Activated T-cell treated with anti-CD3 and anti-CD28 coated beads, Interleukin-2, amount 50 U/mL, for 4 hours (primary cell): Measurements from ENCODE around the gene ZIC3. TPM values are rescaled to one million over a fixed set of nuclear protein-coding genes. Genes with fewer than 3 reads are reported as not detected.
"Not testable (repeated sequence)": the region's sequence is repeated elsewhere in the genome, so short reads cannot be mapped to it uniquely, and the experiment has no call there.

Source experiments
- ATAC-seq, 2 donors: fragments of 200-7000 bp; cut with Tn5 transposase; one replicate each; pipeline ENCODE4 v1.10.0; 2021
- DNase-seq: peaks from one replicate; pipeline ENCODE4 v3.0.0-alpha.2; 2020
- H3K27me3 Mint-ChIP-seq: one replicate; pipeline ENCODE4 v1.8.0; 2021; ENCODE audit warnings: low read depth, mixed read lengths
- H3K36me3 Mint-ChIP-seq: one replicate; pipeline ENCODE4 v1.8.0; 2022; ENCODE audit warnings: mixed read lengths; ENCODE audit not compliant: insufficient read depth
- H3K4me1 Mint-ChIP-seq: one replicate; pipeline ENCODE4 v1.8.0; 2021; ENCODE audit warnings: low read depth, mixed read lengths
- H3K4me3 Mint-ChIP-seq: one replicate; pipeline ENCODE4 v1.8.0; 2021; ENCODE audit warnings: mild to moderate bottlenecking, moderate library complexity, mixed read lengths
- H3K9me3 Mint-ChIP-seq: one replicate; pipeline ENCODE4 v1.8.0; 2021; ENCODE audit warnings: mixed read lengths
- total RNA-seq, 3 donors: library from RNA; stranded (reverse); gene quantifications; one replicate each; pipeline ENCODE4 v1.2.1, GENCODE V29; 2021

ZIC3 gene
- not detected for total RNA-seq

DNA sequence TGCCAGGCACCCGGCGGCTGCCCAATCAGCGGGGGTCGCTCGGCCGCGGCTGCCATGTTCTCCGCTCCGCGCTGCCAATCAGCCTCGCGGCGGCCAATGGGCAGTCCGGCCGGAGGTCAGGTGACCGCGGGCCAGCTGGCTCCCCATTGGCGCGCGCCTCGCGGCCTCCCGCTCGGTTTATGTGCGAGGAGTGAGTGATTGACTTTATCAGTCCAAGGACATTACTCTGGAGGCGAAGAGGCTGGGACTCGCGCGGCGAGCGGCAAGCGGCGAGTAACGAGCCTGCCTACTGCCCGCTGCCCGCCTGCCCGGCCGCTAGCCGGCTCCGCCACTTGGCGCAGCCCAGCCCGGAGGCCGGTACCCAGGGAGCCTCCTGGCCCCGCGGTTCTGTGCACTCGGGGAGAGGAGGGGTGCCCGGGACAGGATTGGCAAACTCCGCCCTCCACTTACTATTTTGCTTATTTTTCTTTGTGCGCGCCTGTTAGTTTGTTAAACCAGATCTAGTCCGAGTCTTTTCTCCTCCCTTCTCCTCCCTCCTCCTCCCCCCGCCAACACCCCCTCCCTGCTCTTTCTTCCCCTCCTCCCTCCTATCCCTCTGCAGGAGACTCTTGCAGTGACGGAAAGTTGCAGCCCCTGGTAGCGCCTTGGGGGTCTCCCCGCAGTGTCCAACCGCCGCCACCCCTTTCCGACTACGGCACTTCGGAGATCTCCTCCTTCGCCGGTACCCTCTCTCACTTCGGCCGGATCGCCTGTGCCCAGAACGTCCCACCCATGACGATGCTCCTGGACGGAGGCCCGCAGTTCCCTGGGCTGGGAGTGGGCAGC, at the start of gene ZIC3:
TSS of gene ZIC3 (plus strand) at position 207 of the 825 bp plus-strand sequence. CDS start at position 772, 565 bp downstream.
- Mint-ChIP-seq H3K36me3 (no peaks in the 10 kb centered on the region), H3K4me1 (peaks cover 13% of the 10 kb centered on the region), H3K27me3 (peaks cover 67% of the 10 kb centered on the region), H3K9me3 (no peaks in the 10 kb centered on the region), H3K4me3 (peak within 1 kb of the TSS; percentile 12)
- ATAC-seq (peak; percentile 46 to 51), DNase-seq (no peak)

DNA sequence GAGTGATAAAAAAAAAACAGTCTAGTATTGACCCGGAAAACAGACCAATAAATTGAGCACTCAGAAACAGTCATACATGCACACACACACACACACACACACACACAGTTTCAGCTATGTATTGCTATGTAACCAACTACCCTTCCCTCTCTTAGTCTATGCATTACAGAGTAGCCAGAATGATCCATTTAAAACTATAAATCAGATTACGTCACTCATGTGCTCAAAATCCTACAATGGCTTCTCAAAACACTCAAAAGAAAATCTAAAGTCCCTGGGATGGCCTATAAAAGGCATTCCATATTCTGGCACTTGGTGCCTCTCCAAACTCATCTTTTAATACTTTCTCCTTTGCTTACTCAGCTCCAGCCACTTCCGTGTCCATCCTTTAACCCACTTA, 46.5 kb upstream of the ZIC3 start:
- Mint-ChIP-seq H3K36me3 (no peaks in the 10 kb centered on the region), H3K27me3 (no peaks in the 10 kb centered on the region), H3K9me3 (no peaks in the 10 kb centered on the region), H3K4me1 (no peaks in the 10 kb centered on the region), H3K4me3 (no peak overlapping the region)
- ATAC-seq: no peak
- no peak for DNase-seq

- peaks cover 5% of the 10 kb centered on the region for H3K4me1 Mint-ChIP-seq
- no peak for DNase-seq
- ATAC-seq: no peak
- H3K4me3 Mint-ChIP-seq: no peak overlapping the region
- H3K36me3 Mint-ChIP-seq: no peaks in the 10 kb centered on the region
- H3K9me3 Mint-ChIP-seq: no peaks in the 10 kb centered on the region
- H3K27me3 Mint-ChIP-seq: peaks cover 41% of the 10 kb centered on the region
Measured at GRCh38 chrX:137545711-137546651, 19.9 kb upstream of the ZIC3 start.

GRCh38 chrX:137547291-137547690, 18.6 kb upstream of the ZIC3 start:
- ATAC-seq (no peak), DNase-seq (no peak)
- Mint-ChIP-seq H3K27me3 (peaks cover 47% of the 10 kb centered on the region), H3K9me3 (no peaks in the 10 kb centered on the region), H3K4me1 (peaks cover 9% of the 10 kb centered on the region), H3K36me3 (no peaks in the 10 kb centered on the region), H3K4me3 (no peak overlapping the region)

GRCh38 chrX:137548261-137548660, 17.7 kb upstream of the ZIC3 start:
- Mint-ChIP-seq H3K4me3 (no peak overlapping the region), H3K9me3 (no peaks in the 10 kb centered on the region), H3K27me3 (peaks cover 47% of the 10 kb centered on the region)

DNA sequence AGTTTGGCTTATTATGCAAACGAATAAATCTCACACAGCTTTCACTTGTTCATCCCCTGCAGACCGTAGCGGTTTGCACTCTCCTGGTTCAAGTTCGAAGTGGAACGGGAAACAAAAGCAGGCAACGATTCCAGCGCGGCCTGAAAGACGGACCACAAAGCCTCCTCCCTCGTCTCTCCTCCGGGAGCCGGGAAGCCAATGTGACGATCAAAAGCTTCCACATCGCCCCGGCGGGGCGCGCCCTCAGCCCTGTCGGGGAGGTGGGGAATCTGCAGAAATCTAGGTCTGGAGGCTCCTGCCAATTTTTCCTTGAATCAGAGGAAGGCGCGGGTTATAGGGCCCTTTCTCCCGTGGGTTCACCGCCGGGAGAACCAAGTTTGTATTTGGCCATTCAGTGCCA, 16.9 kb upstream of the ZIC3 start:
- H3K36me3 Mint-ChIP-seq: no peaks in the 10 kb centered on the region
- ATAC-seq (no peak), DNase-seq (no peak)
- H3K9me3 Mint-ChIP-seq: no peaks in the 10 kb centered on the region
- peaks cover 9% of the 10 kb centered on the region for H3K4me1 Mint-ChIP-seq
- H3K27me3 Mint-ChIP-seq: peaks cover 47% of the 10 kb centered on the region
- H3K4me3 Mint-ChIP-seq: no peak overlapping the region

More at GRCh38 chrX:137548261-137548660, 17.7 kb upstream of the ZIC3 start:
- Mint-ChIP-seq H3K4me1 (peaks cover 9% of the 10 kb centered on the region), H3K36me3 (no peaks in the 10 kb centered on the region)
- DNase-seq (no peak), ATAC-seq (no peak)

DNA sequence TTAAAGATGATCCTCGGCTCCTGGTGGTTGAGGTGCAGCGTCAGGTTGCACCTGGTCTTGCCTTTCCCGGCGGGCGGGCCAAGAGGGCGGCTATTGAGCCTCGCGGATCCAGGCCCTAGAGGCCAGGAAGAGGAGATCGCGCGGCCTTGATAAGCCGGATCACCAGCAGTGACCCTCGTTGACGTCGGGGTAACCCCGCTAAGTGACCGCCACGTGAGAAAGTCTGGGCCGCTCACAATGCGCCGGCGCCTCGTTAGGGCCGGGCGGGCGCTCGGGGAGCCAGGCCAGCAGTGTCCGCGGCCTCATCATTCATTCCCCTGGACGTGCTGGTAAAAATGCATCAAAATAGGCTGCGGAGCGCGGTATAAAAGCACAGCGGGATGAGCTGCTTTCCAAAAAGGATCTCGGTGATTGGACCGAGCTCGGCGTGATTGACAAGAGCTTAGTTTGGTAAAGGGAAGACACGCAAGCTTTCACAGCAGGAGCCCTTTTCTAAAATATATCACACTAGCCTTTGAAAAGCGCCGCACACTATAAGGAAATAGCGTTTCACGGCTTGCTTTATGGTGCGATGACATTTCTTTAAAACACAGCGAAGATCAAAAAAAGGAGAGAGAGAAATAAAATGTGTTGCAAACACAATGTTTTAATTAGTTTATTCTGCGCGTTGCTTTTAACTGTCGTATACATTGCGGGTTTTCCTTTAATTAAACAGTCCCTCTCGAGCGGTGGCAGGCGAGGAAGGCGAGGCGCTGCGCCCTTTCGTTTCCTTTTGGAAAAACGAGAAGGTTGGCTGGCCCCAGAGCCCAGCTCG, 15.9 kb upstream of the ZIC3 start:
- H3K9me3 Mint-ChIP-seq: no peaks in the 10 kb centered on the region
- no peaks in the 10 kb centered on the region for H3K36me3 Mint-ChIP-seq
- peaks cover 46% of the 10 kb centered on the region for H3K27me3 Mint-ChIP-seq
- peak overlapping the region; percentile 21 for H3K4me3 Mint-ChIP-seq
- H3K4me1 Mint-ChIP-seq: peaks cover 9% of the 10 kb centered on the region
- ATAC-seq (no peak), DNase-seq (no peak)

- ATAC-seq (no peak), DNase-seq (no peak)
- H3K27me3 Mint-ChIP-seq: peaks cover 40% of the 10 kb centered on the region
- no peaks in the 10 kb centered on the region for H3K36me3 Mint-ChIP-seq
- peaks cover 9% of the 10 kb centered on the region for H3K4me1 Mint-ChIP-seq
- no peak overlapping the region for H3K4me3 Mint-ChIP-seq
- H3K9me3 Mint-ChIP-seq: no peaks in the 10 kb centered on the region
Measured at GRCh38 chrX:137550665-137551261, 15.2 kb upstream of the ZIC3 start.

GRCh38 chrX:137552098-137552497, 13.8 kb upstream of the ZIC3 start:
- not testable (repeated sequence) for ATAC-seq, H3K9me3 Mint-ChIP-seq, DNase-seq, H3K36me3 Mint-ChIP-seq, H3K4me3 Mint-ChIP-seq, H3K4me1 Mint-ChIP-seq
- H3K27me3 Mint-ChIP-seq: peaks cover 30% of the 10 kb centered on the region

- Mint-ChIP-seq H3K9me3 (no peaks in the 10 kb centered on the region), H3K27me3 (peaks cover 40% of the 10 kb centered on the region), H3K4me1 (peaks cover 4% of the 10 kb centered on the region), H3K36me3 (no peaks in the 10 kb centered on the region), H3K4me3 (no peak overlapping the region)
- DNase-seq (no peak), ATAC-seq (no peak)
Measured at GRCh38 chrX:137562096-137562495, 3.8 kb upstream of the ZIC3 start.

DNA sequence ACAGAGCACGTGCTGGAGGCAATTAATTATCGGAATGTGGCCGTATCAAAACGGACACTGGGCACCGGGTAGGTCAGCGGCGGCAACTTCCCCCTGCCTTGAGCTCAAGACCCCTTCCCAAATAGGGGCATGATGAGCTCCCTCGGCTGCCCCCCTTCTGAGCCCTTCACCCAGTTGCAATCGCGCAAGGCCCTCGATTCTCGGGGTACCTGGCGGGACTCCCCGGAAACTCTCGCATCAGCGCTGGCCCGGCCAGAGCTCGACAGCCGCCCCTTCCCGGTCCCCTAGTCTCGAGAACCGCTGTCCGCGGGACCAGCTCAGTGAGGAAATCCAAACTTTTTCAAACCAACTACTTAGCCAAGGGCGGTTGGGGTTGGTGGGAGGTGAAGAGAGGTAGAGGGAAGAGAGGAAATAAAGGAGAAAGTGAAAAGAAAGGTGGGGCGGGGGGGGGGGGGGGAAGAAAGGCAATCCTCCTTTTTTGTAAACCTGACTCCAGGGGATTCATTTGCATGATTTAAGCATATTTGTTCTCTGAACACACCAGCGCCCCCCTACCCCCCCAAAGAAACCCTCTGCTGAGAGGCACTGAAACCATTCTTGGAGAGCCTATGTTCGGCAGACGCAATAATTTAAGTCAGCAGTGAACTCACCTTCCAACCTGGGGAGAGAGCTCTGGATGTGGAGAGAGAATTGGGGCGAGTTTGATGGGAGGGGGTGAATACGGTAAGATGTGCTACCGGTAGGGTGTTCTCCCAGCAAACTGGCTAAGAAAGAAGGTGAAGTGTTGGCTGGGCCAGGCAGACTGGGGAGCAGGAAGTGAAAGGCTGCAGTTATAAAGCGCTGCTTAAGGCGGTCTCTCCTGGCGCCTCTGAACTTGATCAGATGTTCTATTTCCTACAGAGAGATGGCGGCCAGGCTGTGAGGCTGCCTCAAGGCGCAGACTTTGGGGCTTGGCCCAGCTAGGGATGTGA, 2.0 kb upstream of the ZIC3 start:
- Mint-ChIP-seq H3K4me1 (peaks cover 12% of the 10 kb centered on the region), H3K27me3 (peaks cover 54% of the 10 kb centered on the region), H3K9me3 (no peaks in the 10 kb centered on the region), H3K36me3 (no peaks in the 10 kb centered on the region), H3K4me3 (no peak overlapping the region)
- DNase-seq (no peak), ATAC-seq (no peak)

DNA sequence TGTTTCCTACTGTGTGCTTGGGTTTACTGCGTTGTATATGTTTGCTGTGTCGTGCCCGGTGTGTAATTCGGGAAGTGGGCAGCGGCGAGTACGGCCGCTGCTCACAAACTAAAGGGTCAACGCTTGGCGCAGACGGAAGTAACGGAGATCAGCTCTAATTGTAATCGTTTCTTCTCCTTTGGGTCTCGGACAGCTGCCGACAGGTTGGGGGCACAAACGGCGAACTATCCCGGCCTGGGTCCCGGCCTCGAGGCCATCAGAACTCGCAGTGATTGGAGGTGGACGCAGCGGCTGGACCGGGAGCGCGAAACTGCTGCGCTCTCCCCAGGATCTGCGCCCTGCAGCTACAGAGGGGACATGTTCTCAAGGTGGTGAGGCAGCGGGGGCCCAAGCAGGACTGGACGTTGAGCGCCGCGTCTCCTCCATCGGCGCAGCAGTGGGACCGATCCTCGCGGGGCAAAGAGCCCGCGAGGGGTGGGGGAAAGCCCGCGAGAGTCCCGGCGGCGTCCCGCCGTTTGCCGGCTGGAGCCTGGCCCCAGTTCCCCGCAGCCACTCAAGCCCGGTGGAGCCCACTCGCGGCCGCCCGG, 516 bp upstream of the ZIC3 start:
- DNase-seq: no peak
- peaks cover 62% of the 10 kb centered on the region for H3K27me3 Mint-ChIP-seq
- no peaks in the 10 kb centered on the region for H3K36me3 Mint-ChIP-seq
- peaks cover 13% of the 10 kb centered on the region for H3K4me1 Mint-ChIP-seq
- H3K4me3 Mint-ChIP-seq: peak overlapping the region; percentile 12
- ATAC-seq: no peak
- no peaks in the 10 kb centered on the region for H3K9me3 Mint-ChIP-seq
